GM20431 (cell line): ENCODE measurements around the gene RAB1B.

Experiments used
- in situ Hi-C: fragments of 300-500 bp; cut with MseI, MboI; formaldehyde crosslinking; loops from one replicate; pipeline ENCODE4 v1.15.0; 2020; ENCODE audit warnings: low sequenced_read_pairs; ENCODE audit not compliant: unreplicated experiment

The RAB1B gene

GRCh38 chr11:66281776-66282467, 13.5 kb downstream of the RAB1B start:
- in situ Hi-C loops = no loop called here

DNA sequence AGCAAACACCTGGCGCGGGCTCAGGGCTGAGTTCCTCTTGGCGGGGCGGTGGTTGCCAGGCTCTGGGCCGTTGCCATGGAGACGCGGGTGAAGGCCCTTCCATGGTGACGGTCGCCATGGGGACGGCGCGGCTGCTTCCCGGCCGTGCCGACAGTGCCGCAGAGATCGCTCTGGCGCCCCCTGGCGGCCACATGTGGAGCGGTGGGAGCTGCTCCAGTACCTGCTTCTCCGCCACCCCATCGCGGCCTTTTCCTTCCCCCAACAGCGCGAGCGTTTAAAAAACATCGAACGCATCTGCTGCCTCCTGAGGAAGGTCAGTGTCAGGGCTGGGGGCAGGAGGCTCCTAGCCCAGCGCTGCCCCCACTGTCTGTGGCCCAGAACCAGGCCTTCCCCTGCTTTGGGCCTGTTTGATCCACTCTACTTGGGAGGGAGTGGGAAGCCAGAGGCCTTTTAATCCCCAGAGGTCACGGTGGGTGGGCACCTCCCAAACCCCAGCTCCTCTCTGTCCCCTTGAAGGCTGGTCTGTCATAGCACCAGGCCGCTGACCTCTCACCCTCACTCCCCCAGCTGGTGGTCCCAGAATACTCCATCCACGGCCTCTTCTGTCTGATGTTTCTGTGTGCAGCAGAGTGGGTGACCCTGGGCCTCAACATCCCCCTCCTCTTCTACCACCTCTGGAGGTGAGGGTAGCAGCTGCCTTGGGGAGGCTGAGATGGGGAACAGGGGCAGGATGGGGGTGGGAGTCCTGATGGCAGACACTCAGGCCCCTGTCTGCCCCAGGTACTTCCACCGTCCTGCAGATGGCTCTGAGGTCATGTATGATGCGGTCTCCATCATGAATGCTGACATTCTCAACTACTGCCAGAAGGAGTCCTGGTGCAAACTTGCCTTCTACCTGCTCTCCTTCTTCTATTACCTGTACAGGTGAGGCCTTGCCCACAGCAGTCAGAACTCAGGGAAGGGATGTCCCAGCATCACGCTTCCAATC, 14.3 kb downstream of the RAB1B start:
- in situ Hi-C loops = no loop called here

DNA sequence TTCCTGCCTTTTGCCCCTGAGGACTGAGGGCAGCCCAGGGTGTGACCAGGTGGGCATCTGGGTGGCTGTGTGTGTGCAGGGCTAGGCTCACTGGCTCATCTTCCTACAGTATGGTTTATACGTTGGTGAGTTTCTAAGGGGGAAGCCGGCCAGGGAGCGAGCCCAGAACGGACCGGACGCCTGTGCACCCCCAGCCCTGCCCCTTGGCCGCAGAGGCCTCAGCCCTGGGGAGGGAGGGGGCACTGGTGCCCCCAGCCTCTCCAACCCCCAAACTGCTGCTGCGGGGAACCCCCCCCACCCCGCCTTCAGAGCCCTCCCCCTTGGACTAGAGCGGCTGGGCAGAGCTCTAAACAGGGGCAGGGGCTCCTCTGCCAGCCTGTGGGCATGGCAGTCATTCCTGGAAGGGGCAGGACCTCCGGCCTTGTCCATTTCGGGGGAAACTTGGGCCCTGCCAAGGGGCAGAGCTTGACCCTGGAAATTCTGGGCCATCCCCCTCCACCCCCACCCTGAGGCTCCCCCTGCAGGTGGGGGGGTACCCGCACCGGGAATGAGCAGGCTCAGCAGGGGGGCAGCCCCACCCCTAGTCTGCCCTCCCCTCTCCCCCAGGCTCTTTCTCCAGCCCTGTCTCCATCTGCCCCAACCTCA, 15.1 kb downstream of the RAB1B start:
- in situ Hi-C loops = no loop called here

- in situ Hi-C loops = no loop called here
These were observed 16.2 kb downstream of the RAB1B start for GRCh38 chr11:66284526-66285078.

DNA sequence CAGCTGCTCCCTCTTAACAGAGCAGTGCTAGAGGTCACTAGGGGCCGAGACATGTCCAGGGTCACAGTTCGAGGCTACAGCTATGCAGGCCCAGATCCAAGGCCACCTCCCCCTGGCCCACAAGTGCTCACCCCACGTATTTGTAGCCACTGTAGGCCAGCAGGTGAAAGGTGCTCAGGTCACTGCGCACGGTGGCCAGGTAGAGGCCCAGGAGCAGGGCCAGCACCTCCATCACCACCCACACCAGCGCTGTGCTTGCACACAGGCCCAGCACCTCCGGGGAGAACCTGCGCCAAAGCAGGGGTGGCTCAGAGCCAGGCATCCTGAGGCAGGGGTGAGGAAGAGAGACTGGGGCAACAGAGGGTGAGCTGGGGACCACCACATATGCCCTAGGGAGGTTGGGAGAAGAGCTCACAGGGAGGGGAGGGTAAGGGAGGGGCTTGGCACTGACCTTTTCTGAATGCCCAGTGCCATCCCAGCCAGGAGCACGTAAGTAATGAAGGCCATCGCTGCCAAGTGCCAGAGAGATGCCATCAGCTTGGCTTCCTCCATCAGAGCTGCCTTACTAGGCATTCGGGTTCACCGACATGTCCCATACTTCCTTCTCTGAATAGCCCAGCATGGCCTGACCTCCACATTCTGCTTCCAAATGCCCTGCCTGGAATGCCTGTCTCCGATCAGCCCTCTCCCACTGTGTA, 17.0 kb downstream of the RAB1B start:
- in situ Hi-C loops = no loop called here

DNA sequence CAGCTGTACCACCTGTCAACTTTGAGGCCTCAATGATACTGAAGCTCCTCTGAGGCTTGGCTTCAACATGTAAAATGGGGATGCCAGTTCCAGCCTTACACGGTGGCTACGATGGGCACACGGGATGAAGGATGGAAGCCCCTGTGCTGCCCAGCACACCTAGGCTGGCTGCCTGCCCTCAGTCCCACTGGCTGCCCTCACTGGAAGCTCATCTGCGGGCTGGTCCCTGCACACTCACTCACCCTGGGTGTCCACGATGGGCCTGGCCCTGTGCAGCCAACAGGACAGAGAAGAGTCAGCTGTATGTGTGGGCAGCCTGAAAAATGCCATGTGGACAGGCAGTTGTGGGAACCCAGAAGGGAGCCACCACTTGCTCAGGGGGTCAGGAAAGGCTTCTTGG, 18.3 kb downstream of the RAB1B start:
- in situ Hi-C loops = no loop called here

GRCh38 chr11:66287211-66287888, 18.9 kb downstream of the RAB1B start:
- in situ Hi-C loops = no loop called here

DNA sequence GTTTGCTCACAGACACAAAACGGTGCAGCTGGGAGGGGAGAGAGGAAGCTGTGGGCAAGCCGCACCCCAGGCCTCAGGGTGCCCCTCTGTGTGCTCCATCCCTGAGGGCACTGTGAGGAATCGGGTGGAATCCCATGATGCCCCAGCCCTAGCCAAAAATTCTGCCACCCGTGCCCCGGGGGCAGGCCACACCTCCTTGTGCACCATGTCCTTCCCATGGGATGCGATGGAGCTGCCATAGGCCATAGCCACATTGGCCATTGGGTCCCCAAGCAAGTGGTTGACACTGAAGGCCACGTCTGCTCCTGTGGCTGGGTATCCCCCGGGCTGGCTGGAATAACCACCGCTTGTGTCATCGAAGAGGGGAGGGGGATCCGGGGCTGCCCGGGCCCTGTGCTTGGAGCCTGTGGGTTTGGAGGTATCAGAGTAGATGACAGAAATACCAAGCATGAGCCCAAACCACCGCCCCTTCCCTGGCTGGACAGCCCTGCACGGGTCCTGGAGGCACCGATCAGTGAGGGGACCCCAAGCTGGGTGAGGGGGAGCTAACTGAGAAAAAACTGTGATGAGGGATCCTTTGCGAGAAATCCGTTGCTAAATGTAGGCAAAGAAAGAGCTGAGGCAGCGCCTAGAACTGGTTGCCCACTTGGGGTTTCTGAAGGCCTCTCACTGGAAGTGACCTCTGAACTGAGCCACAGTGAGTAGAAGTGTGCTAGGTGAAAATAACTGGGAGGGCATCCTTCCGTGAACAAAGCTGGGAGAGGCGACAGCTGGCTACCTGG, 19.6 kb downstream of the RAB1B start:
- in situ Hi-C loops = no loop called here

DNA sequence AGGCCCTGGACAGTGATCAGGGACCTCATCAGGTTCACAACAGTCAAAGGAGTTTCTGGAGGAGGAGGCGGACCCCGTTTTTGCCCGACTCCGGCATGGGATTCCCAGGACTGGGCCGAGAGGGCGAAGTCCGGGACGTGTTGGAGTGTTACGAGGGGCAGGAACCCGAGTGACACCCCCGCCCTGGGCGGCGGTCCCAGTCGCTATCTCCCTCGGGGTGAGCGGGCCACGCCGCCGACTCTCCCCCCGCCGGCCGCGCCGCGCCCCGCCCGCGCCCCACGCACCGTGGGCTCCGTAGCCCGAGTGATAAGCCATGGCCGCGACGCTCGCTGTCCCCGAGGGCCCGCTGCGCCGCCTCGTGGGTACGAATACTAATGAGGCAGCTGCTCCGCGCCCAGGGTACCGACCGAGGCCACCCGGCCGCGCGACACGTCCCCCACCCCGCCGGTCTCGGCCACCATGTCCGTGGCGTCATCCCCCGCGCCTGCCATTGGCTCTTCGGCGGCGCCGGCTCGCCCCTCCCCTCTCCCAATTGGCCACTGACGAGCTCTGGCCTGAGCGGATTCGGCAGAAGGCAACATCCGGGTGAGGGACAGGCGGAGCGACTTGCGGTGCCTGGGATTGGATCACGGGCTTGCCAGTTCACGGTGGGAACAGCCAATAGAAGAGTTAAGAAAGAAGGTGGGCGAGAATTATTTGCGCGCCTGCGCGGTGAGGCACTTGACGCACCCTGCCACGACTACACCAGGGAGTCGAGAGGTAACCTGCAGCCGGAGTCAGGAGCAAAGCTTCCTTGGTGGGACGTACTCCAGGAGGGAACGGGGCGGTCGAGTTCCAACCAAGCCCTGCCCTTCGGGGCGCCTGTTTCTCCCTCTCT, 20.5 kb downstream of the RAB1B start, which contains the start of gene YIF1A:
YIF1A (minus strand) TSS at position 473 of the 877 bp plus-strand sequence; CDS start at position 315, 158 bp downstream.
- in situ Hi-C loops = no loop called here

DNA sequence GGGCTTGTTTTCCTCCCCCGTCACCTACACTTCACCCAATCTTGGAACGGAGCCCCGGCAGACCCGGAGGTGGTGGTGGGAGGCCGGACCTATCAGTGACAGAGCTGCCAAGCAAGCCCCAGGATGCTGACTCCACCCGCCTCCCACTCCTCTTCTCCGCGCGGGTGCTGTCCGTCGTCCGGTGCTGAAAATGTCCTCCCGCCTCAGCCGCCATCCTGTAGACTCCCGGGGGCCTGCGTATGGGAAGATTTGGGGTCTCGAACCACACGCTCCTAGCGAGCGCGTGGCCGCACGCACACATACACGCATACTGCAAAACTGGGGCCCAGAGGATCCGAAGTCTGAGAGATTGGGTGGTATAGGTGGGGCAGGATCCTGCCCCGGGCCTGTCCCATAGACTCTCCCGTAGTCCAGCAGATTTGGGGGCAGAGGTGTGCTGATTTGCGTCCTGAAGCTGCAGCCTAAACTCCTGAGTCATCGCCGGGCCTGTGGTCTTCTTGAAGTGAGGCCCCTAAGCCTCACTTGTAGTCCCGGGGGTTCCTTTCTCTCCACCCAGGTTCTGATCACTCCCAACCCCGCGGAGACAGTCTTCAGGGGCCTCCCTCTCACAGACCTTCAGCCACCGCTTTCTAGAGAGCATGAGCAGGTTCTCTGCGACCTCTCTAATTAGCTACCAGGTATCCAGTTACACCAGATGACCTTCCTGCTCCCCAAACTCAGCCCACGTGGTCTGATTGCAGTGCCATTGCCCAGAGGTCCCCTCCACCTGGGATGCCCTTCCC, 21.3 kb downstream of the RAB1B start:
- in situ Hi-C loops = no loop called here

GRCh38 chr11:66290330-66290621, 21.8 kb downstream of the RAB1B start:
- in situ Hi-C loops = no loop called here

DNA sequence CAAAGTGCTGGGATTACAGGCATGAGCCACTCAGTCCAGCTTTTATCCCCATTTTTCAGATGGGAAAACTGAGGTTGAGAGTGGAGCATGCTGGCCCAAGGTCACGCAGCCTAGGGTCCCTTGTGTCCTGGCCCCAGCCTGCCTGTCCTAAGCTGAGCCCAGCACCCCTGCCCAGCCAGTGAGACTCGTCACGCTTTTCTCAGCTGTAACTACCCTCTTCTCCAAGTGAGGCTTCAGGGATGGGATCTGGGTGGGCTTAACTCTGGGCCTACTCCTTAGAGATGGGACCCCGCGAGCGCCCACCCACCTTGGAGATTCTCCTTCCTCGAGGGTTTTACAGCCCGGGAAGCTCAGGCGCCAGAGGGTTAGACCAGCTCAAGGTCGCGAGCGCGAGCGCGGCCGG, 22.9 kb downstream of the RAB1B start:
- in situ Hi-C loops = no loop called here

DNA sequence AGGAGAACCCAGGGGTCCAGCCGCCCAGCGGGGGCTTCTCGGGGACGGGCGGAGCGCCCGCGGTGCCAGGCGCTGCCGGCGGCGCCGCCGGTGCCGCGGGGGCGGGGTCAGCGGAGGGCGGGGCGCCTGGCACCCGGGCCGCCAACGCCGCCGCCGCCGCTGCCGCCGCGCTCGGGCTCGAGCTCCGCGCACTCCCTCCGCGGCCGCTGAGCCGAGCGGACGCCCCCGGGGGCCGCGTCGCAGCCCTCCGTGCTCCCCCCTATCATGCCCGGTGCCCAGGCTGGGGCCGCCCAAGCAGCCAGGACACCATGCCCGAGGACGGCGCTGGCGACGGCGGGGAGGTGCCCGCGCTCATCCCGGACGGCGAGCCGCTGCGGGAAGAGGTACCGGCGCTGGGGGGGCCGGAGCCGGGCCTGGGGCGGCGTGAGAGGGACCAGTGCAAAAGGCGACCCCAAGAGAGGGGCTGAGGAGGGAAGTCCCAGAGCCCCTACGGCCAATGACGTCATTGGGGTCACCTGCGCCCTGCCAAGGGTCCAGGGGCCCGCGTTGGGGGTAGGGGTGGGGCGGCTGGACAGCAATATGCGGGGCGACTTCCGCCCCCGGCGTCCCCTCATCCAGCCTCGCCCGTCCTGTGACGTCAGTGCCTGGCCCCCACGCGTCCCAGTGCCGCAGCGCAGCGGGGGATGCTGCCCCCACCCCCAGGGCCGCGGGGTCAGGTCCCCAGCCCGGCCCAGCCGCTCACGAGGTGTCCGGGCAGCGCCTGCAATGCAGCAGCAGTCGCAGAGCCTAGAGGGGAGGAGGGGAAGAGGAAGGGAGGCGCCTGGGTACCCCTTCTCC, 23.5 kb downstream of the RAB1B start, which contains the start of gene TMEM151A:
TMEM151A (plus strand) TSS at position 189 of the 837 bp plus-strand sequence; CDS start at position 309, 120 bp downstream.
- in situ Hi-C loops = no loop called here

- in situ Hi-C loops = no loop called here
These were observed 24.3 kb downstream of the RAB1B start for GRCh38 chr11:66292543-66293332.

GRCh38 chr11:66293352-66293751, 24.9 kb downstream of the RAB1B start:
- in situ Hi-C loops = no loop called here
